PFSK-1 (cell line): Measurements from ENCODE around the gene STX2.

Experiments
- FOXP2 ChIP-seq: optimal IDR thresholded peaks from 2 replicates; pipeline ENCODE3; 2011; ENCODE audit warnings: borderline replicate concordance, control low read depth, inconsistent platforms; ENCODE audit not compliant: insufficient read depth; ENCODE audit errors: extremely low read length, extremely low read depth
- POLR2AphosphoS5 ChIP-seq: IDR thresholded peaks from 2 replicates; pipeline ENCODE4 v1.6.1; 2012; ENCODE audit warnings: low read depth, mild to moderate bottlenecking, control low read depth, low read length, moderate library complexity
- REST ChIP-seq, 2 experiments: IDR thresholded peaks; 2 replicates each; pipeline versions ENCODE4 v1.6.1 to v1.8.0; 2011 to 2012; ENCODE audit warnings: low read depth in 2 of 2, low read length in 2 of 2, control low read depth in 1 of 2, inconsistent platforms in 1 of 2, mild to moderate bottlenecking in 1 of 2, moderate library complexity in 1 of 2; ENCODE audit not compliant: insufficient read depth in 1 of 2
- SIN3A ChIP-seq: IDR thresholded peaks from 2 replicates; pipeline ENCODE4 v1.6.1; 2012; ENCODE audit warnings: mild to moderate bottlenecking, low read length, moderate library complexity, borderline replicate concordance; ENCODE audit not compliant: insufficient read depth
- TAF1 ChIP-seq: IDR thresholded peaks from 2 replicates; pipeline ENCODE4 v1.6.1; 2012; ENCODE audit warnings: low read length, control low read depth, borderline replicate concordance; ENCODE audit not compliant: insufficient read depth

Gene STX2

GRCh38 chr12:130863298-130863697 lies 24.2 kb upstream of the STX2 start:
- TF ChIP-seq POLR2AphosphoS5 (no peak), REST (IDR thresholded peaks at IDR 0.05; ENCODE audit: insufficient read depth in 1 of 2, low read depth in 2 of 2, low read length in 2 of 2) (no peak), TAF1 (no peak), FOXP2 (no peak), SIN3A (no peak)

GRCh38 chr12:130862161-130862560 lies 23.1 kb upstream of the STX2 start:
- TF ChIP-seq REST (IDR thresholded peaks at IDR 0.05; ENCODE audit: insufficient read depth in 1 of 2, low read depth in 2 of 2, low read length in 2 of 2), result no peak
- no peak for TF ChIP-seq FOXP2
- TF ChIP-seq TAF1, result no peak
- TF ChIP-seq POLR2AphosphoS5, result no peak
- no peak for TF ChIP-seq SIN3A

- TF ChIP-seq TAF1 (no peak), POLR2AphosphoS5 (no peak), FOXP2 (no peak), SIN3A (no peak), REST (IDR thresholded peaks at IDR 0.05; ENCODE audit: insufficient read depth in 1 of 2, low read depth in 2 of 2, low read length in 2 of 2) (no peak)
These were observed 21.3 kb upstream of the STX2 start for GRCh38 chr12:130860311-130860710.

GRCh38 chr12:130859161-130859560 lies 20.1 kb upstream of the STX2 start:
- TF ChIP-seq TAF1 (no peak), REST (IDR thresholded peaks at IDR 0.05; ENCODE audit: insufficient read depth in 1 of 2, low read depth in 2 of 2, low read length in 2 of 2) (no peak), POLR2AphosphoS5 (no peak), SIN3A (no peak), FOXP2 (no peak)

DNA sequence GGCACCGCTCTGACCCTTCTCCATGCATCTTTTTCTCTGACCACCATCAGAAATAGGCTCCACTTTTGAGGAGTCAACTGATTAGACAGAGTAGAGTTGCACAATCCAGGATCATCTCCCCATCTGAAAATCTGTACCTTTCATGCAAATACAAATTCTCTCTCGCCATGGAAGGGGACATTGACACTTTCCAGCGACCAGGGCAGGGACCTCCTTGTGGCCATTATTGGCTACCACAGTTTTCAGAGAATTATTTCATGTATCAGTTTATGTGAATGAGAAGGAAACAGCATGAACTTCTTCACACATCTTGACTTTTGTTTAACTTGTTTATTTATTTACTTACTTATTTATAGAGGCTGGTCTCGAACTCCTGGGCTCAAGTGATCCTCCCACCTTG lies 19.0 kb upstream of the STX2 start:
- TF ChIP-seq TAF1 (no peak), SIN3A (no peak), FOXP2 (no peak), REST (IDR thresholded peaks at IDR 0.05; ENCODE audit: insufficient read depth in 1 of 2, low read depth in 2 of 2, low read length in 2 of 2) (no peak), POLR2AphosphoS5 (no peak)
